Measurements from ENCODE around the gene RIN1. TPM values are rescaled to one million over a fixed set of nuclear protein-coding genes. Genes with fewer than 3 reads are reported as not detected.
"Not testable (repeated sequence)": the region's sequence is repeated elsewhere in the genome, so short reads cannot be mapped to it uniquely, and the experiment has no call there.

The RIN1 gene
- total RNA-seq, result 1 to 10 TPM; 1.6 to 3.4 TPM

GRCh38 chr11:66336234-66337102 is at the start of gene RIN1:
Gene RIN1, minus strand, starts transcription at chr11:66336434. Its CDS starts 32 bp downstream, at chr11:66336402.
- H3K4me3 Mint-ChIP-seq, result peak within 1 kb of the TSS; percentile 73
- no peaks in the 10 kb centered on the region for H3K27me3 Mint-ChIP-seq
- H3K4me1 Mint-ChIP-seq, result peaks cover 12% of the 10 kb centered on the region
- peaks cover 42% of the 10 kb centered on the region for H3K36me3 Mint-ChIP-seq (ENCODE audit: low read depth)
- ATAC-seq (replicated peaks), result peak; percentile 89
- no peaks in the 10 kb centered on the region for H3K9me3 Mint-ChIP-seq
- H3K27ac Mint-ChIP-seq, result peak within 1 kb of the TSS; percentile 92

GRCh38 chr11:66384316-66384715 is 48.1 kb upstream of the RIN1 start:
- not testable (repeated sequence) for H3K4me1 Mint-ChIP-seq; H3K36me3 Mint-ChIP-seq (ENCODE audit: low read depth); H3K9me3 Mint-ChIP-seq; H3K27ac Mint-ChIP-seq; H3K27me3 Mint-ChIP-seq; ATAC-seq (replicated peaks); H3K4me3 Mint-ChIP-seq

- ATAC-seq (replicated peaks), result peak; percentile 45
- H3K9me3 Mint-ChIP-seq; H3K27ac Mint-ChIP-seq; H3K4me1 Mint-ChIP-seq; H3K27me3 Mint-ChIP-seq; H3K4me3 Mint-ChIP-seq; H3K36me3 Mint-ChIP-seq (ENCODE audit: low read depth): not testable (repeated sequence)
Measured at GRCh38 chr11:66380264-66380663, 44.0 kb upstream of the RIN1 start.

GRCh38 chr11:66373690-66374287 is 37.6 kb upstream of the RIN1 start:
- not testable (repeated sequence) for ATAC-seq (replicated peaks); H3K9me3 Mint-ChIP-seq; H3K4me1 Mint-ChIP-seq; H3K27ac Mint-ChIP-seq; H3K27me3 Mint-ChIP-seq; H3K36me3 Mint-ChIP-seq (ENCODE audit: low read depth)
- H3K4me3 Mint-ChIP-seq, result peak overlapping the region; percentile 79

- Mint-ChIP-seq H3K27ac (no peak overlapping the region), H3K4me3 (peak overlapping the region; percentile 79), H3K27me3 (no peaks in the 10 kb centered on the region), H3K9me3 (no peaks in the 10 kb centered on the region), H3K36me3 (ENCODE audit: low read depth) (no peaks in the 10 kb centered on the region), H3K4me1 (no peaks in the 10 kb centered on the region)
- ATAC-seq (replicated peaks), result no peak
Measured at GRCh38 chr11:66373265-66373664, 37.0 kb upstream of the RIN1 start.

- no peaks in the 10 kb centered on the region for H3K9me3 Mint-ChIP-seq
- no peaks in the 10 kb centered on the region for H3K4me1 Mint-ChIP-seq
- H3K27ac Mint-ChIP-seq, result peak within 1 kb of the TSS; percentile 78
- peak within 1 kb of the TSS; percentile 79 for H3K4me3 Mint-ChIP-seq
- no peaks in the 10 kb centered on the region for H3K27me3 Mint-ChIP-seq
- peak; percentile 78 for ATAC-seq (replicated peaks)
- H3K36me3 Mint-ChIP-seq (ENCODE audit: low read depth), result no peaks in the 10 kb centered on the region
Measured at GRCh38 chr11:66371627-66372415, 35.6 kb upstream of the RIN1 start, which contains the start of gene SLC29A2. Gene SLC29A2, minus strand, starts transcription at chr11:66371760. Its CDS starts 169 bp downstream, at chr11:66371591.

GRCh38 chr11:66369073-66369894 is 33.0 kb upstream of the RIN1 start:
- no peak overlapping the region for H3K27ac Mint-ChIP-seq
- ATAC-seq (replicated peaks), result no peak
- H3K36me3 Mint-ChIP-seq (ENCODE audit: low read depth), result no peaks in the 10 kb centered on the region
- H3K4me1 Mint-ChIP-seq, result no peaks in the 10 kb centered on the region
- no peaks in the 10 kb centered on the region for H3K27me3 Mint-ChIP-seq
- H3K4me3 Mint-ChIP-seq, result peak overlapping the region; percentile 79
- H3K9me3 Mint-ChIP-seq, result no peaks in the 10 kb centered on the region

GRCh38 chr11:66368484-66368883 is 32.2 kb upstream of the RIN1 start:
- Mint-ChIP-seq H3K27me3 (no peaks in the 10 kb centered on the region), H3K9me3 (no peaks in the 10 kb centered on the region), H3K4me3 (no peak overlapping the region), H3K4me1 (no peaks in the 10 kb centered on the region), H3K36me3 (ENCODE audit: low read depth) (no peaks in the 10 kb centered on the region), H3K27ac (no peak overlapping the region)
- ATAC-seq (replicated peaks), result no peak

GRCh38 chr11:66367561-66368312 is 31.5 kb upstream of the RIN1 start:
- no peak for ATAC-seq (replicated peaks)
- H3K9me3 Mint-ChIP-seq, result no peaks in the 10 kb centered on the region
- no peak overlapping the region for H3K27ac Mint-ChIP-seq
- H3K27me3 Mint-ChIP-seq, result no peaks in the 10 kb centered on the region
- no peaks in the 10 kb centered on the region for H3K36me3 Mint-ChIP-seq (ENCODE audit: low read depth)
- no peaks in the 10 kb centered on the region for H3K4me1 Mint-ChIP-seq
- no peak overlapping the region for H3K4me3 Mint-ChIP-seq

GRCh38 chr11:66366844-66367477 is 30.7 kb upstream of the RIN1 start:
- no peaks in the 10 kb centered on the region for H3K27me3 Mint-ChIP-seq
- no peaks in the 10 kb centered on the region for H3K9me3 Mint-ChIP-seq
- ATAC-seq (replicated peaks), result no peak
- H3K4me3 Mint-ChIP-seq, result no peak overlapping the region
- H3K36me3 Mint-ChIP-seq (ENCODE audit: low read depth), result no peaks in the 10 kb centered on the region
- H3K4me1 Mint-ChIP-seq, result no peaks in the 10 kb centered on the region
- H3K27ac Mint-ChIP-seq, result no peak overlapping the region

- Mint-ChIP-seq H3K4me3 (no peak overlapping the region), H3K27ac (no peak overlapping the region), H3K9me3 (no peaks in the 10 kb centered on the region), H3K36me3 (ENCODE audit: low read depth) (no peaks in the 10 kb centered on the region), H3K27me3 (no peaks in the 10 kb centered on the region), H3K4me1 (no peaks in the 10 kb centered on the region)
- no peak for ATAC-seq (replicated peaks)
Measured at GRCh38 chr11:66365711-66366619, 29.7 kb upstream of the RIN1 start.

- no peak overlapping the region for H3K4me3 Mint-ChIP-seq
- no peaks in the 10 kb centered on the region for H3K4me1 Mint-ChIP-seq
- no peak for ATAC-seq (replicated peaks)
- no peak overlapping the region for H3K27ac Mint-ChIP-seq
- no peaks in the 10 kb centered on the region for H3K36me3 Mint-ChIP-seq (ENCODE audit: low read depth)
- no peaks in the 10 kb centered on the region for H3K9me3 Mint-ChIP-seq
- no peaks in the 10 kb centered on the region for H3K27me3 Mint-ChIP-seq
Measured at GRCh38 chr11:66365166-66365565, 28.9 kb upstream of the RIN1 start.
